ENCODE data around the gene EHF.

DNA sequence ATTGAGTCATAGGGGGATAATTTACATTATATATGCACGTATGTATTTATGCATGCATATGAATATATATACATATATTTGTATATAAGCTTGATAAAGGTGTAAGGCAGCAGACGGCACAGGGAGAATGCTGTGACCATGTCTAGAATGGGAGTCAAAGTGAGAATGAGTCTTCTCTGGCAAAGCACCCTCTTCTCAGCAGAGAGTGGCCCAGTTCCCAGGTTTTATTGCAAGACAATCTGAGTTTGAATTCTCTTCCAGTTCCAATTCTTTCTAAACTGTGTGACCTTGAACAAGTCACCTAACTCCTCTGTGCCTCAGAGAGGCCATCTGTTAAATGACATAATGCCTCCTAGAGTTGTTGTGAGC lies 13.8 kb downstream of the EHF start:
- TF ChIP-seq, protein P1, sequence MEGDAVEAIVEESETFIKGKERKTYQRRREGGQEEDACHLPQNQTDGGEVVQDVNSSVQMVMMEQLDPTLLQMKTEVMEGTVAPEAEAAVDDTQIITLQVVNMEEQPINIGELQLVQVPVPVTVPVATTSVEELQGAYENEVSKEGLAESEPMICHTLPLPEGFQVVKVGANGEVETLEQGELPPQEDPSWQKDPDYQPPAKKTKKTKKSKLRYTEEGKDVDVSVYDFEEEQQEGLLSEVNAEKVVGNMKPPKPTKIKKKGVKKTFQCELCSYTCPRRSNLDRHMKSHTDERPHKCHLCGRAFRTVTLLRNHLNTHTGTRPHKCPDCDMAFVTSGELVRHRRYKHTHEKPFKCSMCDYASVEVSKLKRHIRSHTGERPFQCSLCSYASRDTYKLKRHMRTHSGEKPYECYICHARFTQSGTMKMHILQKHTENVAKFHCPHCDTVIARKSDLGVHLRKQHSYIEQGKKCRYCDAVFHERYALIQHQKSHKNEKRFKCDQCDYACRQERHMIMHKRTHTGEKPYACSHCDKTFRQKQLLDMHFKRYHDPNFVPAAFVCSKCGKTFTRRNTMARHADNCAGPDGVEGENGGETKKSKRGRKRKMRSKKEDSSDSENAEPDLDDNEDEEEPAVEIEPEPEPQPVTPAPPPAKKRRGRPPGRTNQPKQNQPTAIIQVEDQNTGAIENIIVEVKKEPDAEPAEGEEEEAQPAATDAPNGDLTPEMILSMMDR (IDR thresholded peaks at IDR 0.05): no peak
- TF ChIP-seq POLR2A (IDR thresholded peaks at IDR 0.05) (no peak), POLR2AphosphoS5 (IDR thresholded peaks at IDR 0.05; ENCODE audit: insufficient read depth in 1 of 2, low read depth in 1 of 2) (no peak)

Data from vagina (tissue), 2 donors.